B cell (primary cell): ENCODE results near the gene NTN1. TPM values are rescaled to one million over a fixed set of nuclear protein-coding genes. Genes with fewer than 3 reads are reported as not detected.

Experiments
- ATAC-seq: fragments of 200-7000 bp; cut with Tn5 transposase; one replicate; pipeline ENCODE4 v1.10.0; 2021; ENCODE audit warnings: low read depth, mild to moderate bottlenecking, moderate number of reproducible peaks, moderate library complexity
- CTCF ChIA-PET: fragments of 350-600 bp; sonication (Branson Sonifier 250); formaldehyde crosslinking; loops from one replicate; lab custom pipeline; 2021; ENCODE audit warnings: antibody characterized with exemption, inconsistent platforms; lab: Charles Lee
- POLR2A ChIA-PET: fragments of 350-600 bp; sonication (Branson Sonifier 250); formaldehyde crosslinking; loops from one replicate; lab custom pipeline; 2021; ENCODE audit warnings: antibody characterized with exemption; lab: Charles Lee
- DNase-seq: peaks from one replicate; pipeline ENCODE4 v3.0.0; 2013
- H2AFZ ChIP-seq: 2 replicates; pipeline ENCODE4 v1.6.1; 2012; ENCODE audit warnings: mild to moderate bottlenecking, low read depth, low read length; ENCODE audit not compliant: insufficient read depth, poor library complexity, severe bottlenecking
- H3K27ac ChIP-seq, 2 donors: 1 replicate in 1 of 2; 2 replicates in 1 of 2; pipeline ENCODE4 v1.5.1; 2012 to 2013; ENCODE audit warnings: low read length in 2 of 2, mild to moderate bottlenecking in 2 of 2, moderate library complexity in 1 of 2
- H3K27me3 ChIP-seq, 4 experiments: fragments of 200-600 bp in 1 of 4; sonication (generic) in 1 of 4; replicated peaks in 1 of 4; 1 replicate in 2 of 4; 2 replicates in 2 of 4; pipeline versions ENCODE4 v1.6.1 to v1.7.0; 2013 to 2016; ENCODE audit warnings: low read length in 3 of 4, mild to moderate bottlenecking in 2 of 4, mixed read lengths in 1 of 4, moderate library complexity in 1 of 4; ENCODE audit not compliant: insufficient read depth in 4 of 4, control insufficient read depth in 3 of 4; ENCODE audit errors: control extremely low read depth in 1 of 4
- H3K36me3 ChIP-seq, 2 experiments: replicated peaks in 1 of 2; 1 replicate in 1 of 2; 2 replicates in 1 of 2; pipeline versions ENCODE4 v1.6.1 to v1.7.1; 2013; ENCODE audit warnings: low read length in 1 of 2; ENCODE audit not compliant: insufficient read depth in 2 of 2, control insufficient read depth in 1 of 2; ENCODE audit errors: control extremely low read depth in 1 of 2, extremely low read depth in 1 of 2
- H3K4me1 ChIP-seq, 2 donors: fragments of 200-600 bp in 1 of 2; sonication (generic) in 1 of 2; 1 replicate in 1 of 2; 2 replicates in 1 of 2; pipeline versions ENCODE4 v1.5.1 to v1.6.1; 2013 to 2017; ENCODE audit warnings: low read length in 2 of 2; ENCODE audit not compliant: control insufficient read depth in 2 of 2, insufficient read depth in 2 of 2
- H3K4me2 ChIP-seq: replicated peaks from 2 replicates; pipeline ENCODE3; 2012; ENCODE audit warnings: mild to moderate bottlenecking, low read depth, low read length; ENCODE audit not compliant: poor library complexity, severe bottlenecking
- H3K4me3 ChIP-seq, 5 experiments: fragments of 200-600 bp in 1 of 5; sonication (generic) in 1 of 5; 1 replicate in 3 of 5; 2 replicates in 2 of 5; pipeline versions ENCODE4 v1.5.1 to v1.7.0; 2011 to 2016; ENCODE audit warnings: low read length in 4 of 5, mild to moderate bottlenecking in 4 of 5, low read depth in 2 of 5, control low read depth in 1 of 5, moderate library complexity in 1 of 5; ENCODE audit not compliant: insufficient read depth in 1 of 5; ENCODE audit errors: control extremely low read depth in 1 of 5, extremely low read depth in 1 of 5
- H3K79me2 ChIP-seq: fragments of 200-600 bp; sonication (generic); one replicate; pipeline ENCODE4 v1.6.0; 2016; ENCODE audit warnings: low read length; ENCODE audit not compliant: control insufficient read depth, insufficient read depth
- H3K9ac ChIP-seq: fragments of 200-600 bp; sonication (generic); 2 replicates; pipeline ENCODE4 v1.6.1; 2017; ENCODE audit warnings: mild to moderate bottlenecking, low read length, moderate library complexity
- H3K9me3 ChIP-seq, 3 donors: one replicate each; pipeline versions ENCODE4 v1.6.1 to v1.7.1; 2013; ENCODE audit warnings: low read length in 2 of 3; ENCODE audit not compliant: control insufficient read depth in 2 of 3, insufficient read depth in 1 of 3; ENCODE audit errors: control extremely low read depth in 1 of 3
- H4K20me1 ChIP-seq: 2 replicates; pipeline ENCODE4 v1.6.0; 2012; ENCODE audit warnings: mild to moderate bottlenecking, low read length; ENCODE audit not compliant: insufficient read depth, control insufficient read depth, poor library complexity, severe bottlenecking
- H3K27ac Mint-ChIP-seq: one replicate; pipeline ENCODE4 v1.8.0; 2021; ENCODE audit warnings: mixed read lengths
- H3K27me3 Mint-ChIP-seq: one replicate; pipeline ENCODE4 v1.8.0; 2021; ENCODE audit warnings: mixed read lengths
- H3K4me1 Mint-ChIP-seq: one replicate; pipeline ENCODE4 v1.8.0; 2021; ENCODE audit warnings: mixed read lengths
- H3K4me3 Mint-ChIP-seq: one replicate; pipeline ENCODE4 v1.8.0; 2021; ENCODE audit warnings: mixed read lengths
- H3K9me3 Mint-ChIP-seq: one replicate; pipeline ENCODE4 v1.8.0; 2022; ENCODE audit warnings: mixed read lengths; ENCODE audit not compliant: insufficient read depth
- CTCF ChIP-seq: fragments of 200-600 bp; IDR thresholded peaks from one replicate; pipeline ENCODE4 v1.8.0; 2022; ENCODE audit warnings: antibody characterized with exemption, mild to moderate bottlenecking
- EZH2 ChIP-seq: IDR thresholded peaks from 2 replicates; pipeline ENCODE4 v1.6.1; 2012; ENCODE audit warnings: borderline replicate concordance, low read depth, mild to moderate bottlenecking, moderate library complexity, low read length; ENCODE audit not compliant: insufficient read depth, poor library complexity, severe bottlenecking
- WGBS: methylation state at CpG from one replicate; pipeline ENCODE4 v1.1.5; 2013; ENCODE audit warnings: missing lambda C conversion rate; ENCODE audit not compliant: insufficient coverage; 5-methylcytosine and 5-hydroxymethylcytosine counted together
- intact Hi-C: fragments of 100-400 bp; cut with micrococcal nuclease; formaldehyde crosslinking; loops from one replicate; pipeline ENCODE4 v1.10.0; 2022
- polyA plus RNA-seq: library from polyadenylated mRNA; depleted of rRNA; stranded (reverse); fragments of >200 nt; gene quantifications from 2 replicates; pipeline ENCODE4 v1.2.3, GENCODE V29; 2012
- total RNA-seq, 2 donors: library from RNA; stranded (reverse); fragments of 120-200 nt in 1 of 2; gene quantifications; 1 replicate in 1 of 2; 2 replicates in 1 of 2; pipeline versions ENCODE4 v1.2.3 to v1.2.4, GENCODE V29; 2013 to 2022

NTN1 gene
- total and polyA plus RNA-seq, 2 donors (not counting 1 experiment from before 2014, with no cell fraction given), result 0.10 to 0.25 TPM

GRCh38 chr17:9036336-9036735 is 15.0 kb downstream of the NTN1 start:
- Mint-ChIP-seq H3K4me1 (no peaks in the 10 kb centered on the region), H3K9me3 (peaks cover 6% of the 10 kb centered on the region), H3K4me3 (no peak overlapping the region), H3K27ac (no peak overlapping the region), H3K27me3 (peaks cover 38% of the 10 kb centered on the region)
- Histone ChIP-seq H3K9ac (no peak overlapping the region), H3K27ac (no peak overlapping the region), H2AFZ (no peak overlapping the region), H3K4me2 (no peak overlapping the region), H3K4me3 (no peak overlapping the region), H4K20me1 (no peaks in the 10 kb centered on the region), H3K79me2 (no peaks in the 10 kb centered on the region), H3K36me3 (no peaks in the 10 kb centered on the region), H3K9me3 (peaks cover 0 to 3% (median 0%) of the 10 kb centered on the region in 3 donors), H3K4me1 (no peaks in the 10 kb centered on the region), H3K27me3 (no peaks in the 10 kb centered on the region)
- no peak for TF ChIP-seq CTCF
- no peak for TF ChIP-seq EZH2
- WGBS, result 83% methylated on average over 2 of the region's 4 CpGs
- intact Hi-C loops, result no loop called here
- ATAC-seq (no peak), DNase-seq (no peak)
- POLR2A ChIA-PET, result no interaction called here
- CTCF ChIA-PET, result no interaction called here

GRCh38 chr17:9037736-9038135 is 16.4 kb downstream of the NTN1 start:
- no peak overlapping the region for H3K27ac Mint-ChIP-seq
- Histone ChIP-seq H2AFZ (no peak overlapping the region), H3K79me2 (no peaks in the 10 kb centered on the region), H3K9me3 (peaks cover 0 to 3% (median 0%) of the 10 kb centered on the region in 3 donors), H3K4me2 (no peak overlapping the region), H3K4me1 (no peaks in the 10 kb centered on the region), H3K27me3 (no peaks in the 10 kb centered on the region), H3K36me3 (no peaks in the 10 kb centered on the region), H4K20me1 (no peaks in the 10 kb centered on the region), H3K4me3 (no peak overlapping the region), H3K27ac (no peak overlapping the region), H3K9ac (no peak overlapping the region)
- DNase-seq, result no peak
- CTCF ChIA-PET, result no interaction called here
- TF ChIP-seq CTCF (no peak), EZH2 (no peak)
- H3K27me3 Mint-ChIP-seq, result peaks cover 26% of the 10 kb centered on the region
- 12% methylated on average over 2 of the region's 2 CpGs for WGBS
- no peaks in the 10 kb centered on the region for H3K4me1 Mint-ChIP-seq
- no peak overlapping the region for H3K4me3 Mint-ChIP-seq
- POLR2A ChIA-PET, result no interaction called here
- intact Hi-C loops, result no loop called here
- no peak for ATAC-seq
- H3K9me3 Mint-ChIP-seq, result peaks cover 6% of the 10 kb centered on the region
